ENCODE results near the gene CNRIP1. TPM values are rescaled to one million over a fixed set of nuclear protein-coding genes. Genes with fewer than 3 reads are reported as not detected.

Gene CNRIP1
- total RNA-seq, 1 donor, result 40.0 TPM

DNA sequence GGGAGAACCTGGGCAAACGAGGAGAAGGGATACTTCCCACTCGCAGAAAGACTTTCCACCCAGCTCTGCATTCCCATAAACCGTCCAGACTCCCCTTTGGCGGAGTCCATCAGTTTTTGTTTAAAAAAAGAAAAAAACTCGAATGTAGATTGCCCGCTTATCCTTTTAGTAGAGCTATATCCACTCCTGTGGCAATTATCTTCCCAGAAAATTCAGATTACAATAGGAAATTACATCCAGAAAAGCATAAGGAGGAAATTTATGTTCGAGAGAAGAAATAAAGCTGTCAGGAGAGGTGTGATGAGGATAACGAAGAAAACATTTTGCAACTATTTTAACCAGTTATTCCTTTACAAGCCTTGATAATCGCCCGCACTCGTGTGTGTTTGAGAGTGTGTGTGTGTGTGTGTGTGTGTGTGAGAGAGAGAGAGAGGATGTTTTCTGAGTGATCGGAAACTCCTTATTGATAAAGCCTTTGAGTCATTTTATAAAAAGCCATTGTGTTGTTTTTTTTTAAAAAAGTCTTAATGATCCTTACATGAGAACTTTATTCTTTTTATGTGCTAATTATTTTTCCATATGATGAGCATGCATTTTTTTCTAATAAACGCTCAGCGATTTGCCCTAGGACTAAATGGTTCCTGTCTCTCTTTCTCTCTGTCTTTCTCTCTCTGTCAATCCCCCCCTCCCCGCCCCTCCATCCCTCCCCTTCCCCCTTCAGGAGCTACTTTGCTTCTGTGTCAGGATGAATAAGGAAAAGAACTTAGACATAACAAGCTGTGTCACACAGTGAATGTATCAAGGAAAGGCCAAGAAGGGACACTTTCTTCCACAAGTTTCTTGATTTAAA lies 66.3 kb downstream of the CNRIP1 start:
- DNase-seq (ENCODE audit: low read depth), result peak; percentile 53
- H3K4me3 ChIP-seq (ENCODE audit: low read depth, low read length), result peak overlapping the region; percentile 91
- TF ChIP-seq, protein P1, sequence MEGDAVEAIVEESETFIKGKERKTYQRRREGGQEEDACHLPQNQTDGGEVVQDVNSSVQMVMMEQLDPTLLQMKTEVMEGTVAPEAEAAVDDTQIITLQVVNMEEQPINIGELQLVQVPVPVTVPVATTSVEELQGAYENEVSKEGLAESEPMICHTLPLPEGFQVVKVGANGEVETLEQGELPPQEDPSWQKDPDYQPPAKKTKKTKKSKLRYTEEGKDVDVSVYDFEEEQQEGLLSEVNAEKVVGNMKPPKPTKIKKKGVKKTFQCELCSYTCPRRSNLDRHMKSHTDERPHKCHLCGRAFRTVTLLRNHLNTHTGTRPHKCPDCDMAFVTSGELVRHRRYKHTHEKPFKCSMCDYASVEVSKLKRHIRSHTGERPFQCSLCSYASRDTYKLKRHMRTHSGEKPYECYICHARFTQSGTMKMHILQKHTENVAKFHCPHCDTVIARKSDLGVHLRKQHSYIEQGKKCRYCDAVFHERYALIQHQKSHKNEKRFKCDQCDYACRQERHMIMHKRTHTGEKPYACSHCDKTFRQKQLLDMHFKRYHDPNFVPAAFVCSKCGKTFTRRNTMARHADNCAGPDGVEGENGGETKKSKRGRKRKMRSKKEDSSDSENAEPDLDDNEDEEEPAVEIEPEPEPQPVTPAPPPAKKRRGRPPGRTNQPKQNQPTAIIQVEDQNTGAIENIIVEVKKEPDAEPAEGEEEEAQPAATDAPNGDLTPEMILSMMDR (IDR thresholded peaks at IDR 0.05; ENCODE audit: insufficient read depth, low read length), result no peak

DNA sequence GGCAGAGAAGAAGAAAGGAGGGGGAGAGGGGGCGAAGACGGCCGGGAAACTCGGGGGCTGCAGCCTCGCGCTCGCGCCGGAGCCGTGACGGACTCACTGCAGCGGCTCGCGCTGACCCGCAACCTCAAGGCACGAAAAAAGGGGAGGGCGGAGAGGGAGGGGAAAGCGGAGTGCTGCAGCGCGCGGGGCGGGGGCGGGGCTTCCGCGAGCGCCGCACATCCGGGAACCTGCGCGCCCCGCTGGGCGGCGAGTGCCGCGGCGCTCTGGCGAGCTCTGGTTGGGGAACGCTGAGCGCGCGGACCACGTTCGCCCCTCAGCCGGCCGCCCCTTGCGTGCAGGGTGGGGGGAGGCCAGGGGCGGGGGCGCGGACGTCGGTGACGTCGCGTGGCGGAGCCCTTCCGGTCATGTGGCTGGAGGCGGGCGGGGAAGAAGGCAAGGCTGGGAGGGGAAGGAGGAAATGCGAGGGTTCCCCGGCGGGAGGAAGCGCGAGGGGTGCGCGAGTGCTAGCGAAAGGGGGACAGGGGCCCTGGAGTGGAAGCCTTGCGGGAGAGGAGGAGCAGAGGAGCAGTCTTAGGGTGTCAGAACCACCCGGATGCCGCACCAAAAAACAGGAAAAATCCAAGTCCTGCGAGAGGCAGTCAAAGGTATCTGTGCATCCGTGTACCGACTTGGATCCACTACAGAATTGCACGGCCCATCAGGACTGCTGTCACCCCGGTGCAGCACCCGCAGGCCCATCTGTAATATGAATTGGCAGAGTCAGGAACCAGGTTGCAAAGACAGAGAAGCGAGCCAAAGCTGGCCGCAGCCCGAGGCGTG lies 67.1 kb downstream of the CNRIP1 start, which contains the start of gene PPP3R1:
Gene PPP3R1 (minus strand): TSS at position 133 of the 819 bp plus-strand sequence. CDS start 405 bp downstream, outside the sequence.
- peak; percentile 94 for DNase-seq (ENCODE audit: low read depth)
- TF ChIP-seq, protein P1 (IDR thresholded peaks at IDR 0.05; ENCODE audit: insufficient read depth, low read length), result no peak
- H3K4me3 ChIP-seq (ENCODE audit: low read depth, low read length), result peak within 1 kb of the TSS; percentile 91

DNA sequence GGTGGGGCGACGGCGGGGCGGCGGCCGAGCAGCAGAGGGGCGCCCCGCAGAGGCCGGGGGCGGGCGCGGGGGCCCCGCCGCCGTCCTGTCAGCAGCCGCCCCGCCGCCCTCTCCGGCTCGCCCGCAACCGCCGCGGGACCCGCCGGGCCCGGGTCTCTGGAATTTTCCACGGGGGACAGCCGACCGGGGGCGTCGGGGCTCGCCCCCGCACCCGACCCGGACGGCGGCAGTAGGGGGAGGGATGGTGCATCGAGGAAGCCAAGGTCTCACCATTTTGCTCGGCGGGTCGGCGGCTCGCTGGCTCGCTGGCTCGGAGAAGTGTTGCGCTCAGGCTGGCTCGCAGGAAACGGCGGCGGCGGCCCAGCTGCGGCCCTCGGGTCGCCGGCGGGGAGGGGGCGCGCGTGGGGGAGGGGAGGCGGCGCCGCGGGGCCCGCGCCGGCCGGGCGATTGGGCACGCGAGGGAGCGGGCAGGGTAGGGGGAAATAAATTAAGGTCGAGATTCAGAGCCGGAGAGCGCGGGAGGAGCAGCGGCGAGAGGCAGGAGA lies 67.8 kb downstream of the CNRIP1 start:
- peak overlapping the region; percentile 85 for H3K4me3 ChIP-seq (ENCODE audit: low read depth, low read length)
- DNase-seq (ENCODE audit: low read depth), result no peak
- TF ChIP-seq, protein P1 (IDR thresholded peaks at IDR 0.05; ENCODE audit: insufficient read depth, low read length), result no peak

DNA sequence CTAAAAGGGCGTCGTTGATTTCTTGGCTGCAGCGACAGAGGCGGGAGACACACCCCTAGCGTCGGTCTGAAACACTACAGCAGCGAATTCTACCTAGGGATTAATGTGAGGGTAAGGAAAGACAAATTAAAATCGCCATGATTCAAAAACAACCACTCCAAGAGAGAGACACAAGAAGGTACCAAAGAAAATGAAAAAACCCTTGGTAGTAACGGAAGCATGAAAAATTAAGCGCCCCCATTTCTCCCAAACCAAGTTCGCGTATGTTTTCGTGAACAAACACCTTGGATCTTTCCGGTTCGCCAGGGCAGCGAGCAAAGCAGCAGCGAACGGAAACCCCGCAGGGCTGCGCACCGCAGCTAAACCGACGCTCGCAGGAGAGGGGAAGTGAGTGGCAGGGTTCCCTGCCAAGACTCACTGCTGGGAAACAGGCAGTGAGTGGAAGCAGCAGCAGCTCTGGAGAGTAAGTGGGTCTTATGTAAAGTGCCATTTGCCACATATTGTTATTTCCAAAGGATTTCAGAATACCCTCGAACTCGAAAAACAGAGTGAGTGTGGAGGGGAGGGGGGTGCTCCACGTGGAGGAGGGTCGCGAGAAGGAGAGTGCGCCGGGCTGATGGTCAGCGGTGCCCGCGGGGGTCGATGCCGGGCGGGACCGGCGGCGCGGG lies 68.4 kb downstream of the CNRIP1 start:
- TF ChIP-seq, protein P1 (IDR thresholded peaks at IDR 0.05; ENCODE audit: insufficient read depth, low read length), result peak; percentile 82

DNA sequence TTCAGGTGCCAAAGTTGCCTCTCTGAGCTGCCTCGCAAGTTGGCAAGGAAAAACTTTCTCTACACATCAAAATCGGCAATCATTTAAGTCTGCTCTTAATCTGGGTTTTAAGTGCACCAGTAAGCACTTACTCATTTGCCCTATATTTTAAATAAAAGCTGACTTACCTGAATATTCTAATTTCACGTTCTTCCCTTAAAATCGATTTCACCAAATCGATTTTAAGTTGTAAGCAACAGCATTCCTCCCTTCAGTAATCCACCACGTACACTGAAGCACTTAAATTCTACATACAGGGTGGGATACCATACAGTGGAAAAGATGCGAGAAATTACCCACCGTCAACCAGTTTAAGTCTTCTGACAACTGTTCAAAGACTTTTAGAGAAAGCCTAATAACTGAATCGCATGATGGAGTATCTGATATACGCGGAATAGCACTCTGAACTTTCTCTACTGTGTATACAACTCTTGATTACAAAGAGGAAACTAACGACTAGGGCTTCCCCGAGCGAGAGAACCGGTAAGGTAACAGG lies 69.0 kb downstream of the CNRIP1 start:
- DNase-seq (ENCODE audit: low read depth), result no peak
- TF ChIP-seq, protein P1 (IDR thresholded peaks at IDR 0.05; ENCODE audit: insufficient read depth, low read length), result no peak
- H3K4me3 ChIP-seq (ENCODE audit: low read depth, low read length), result peak overlapping the region; percentile 85

More for the DNA sequence above, 68.4 kb downstream of the CNRIP1 start:
- peak; percentile 75 for DNase-seq (ENCODE audit: low read depth)
- H3K4me3 ChIP-seq (ENCODE audit: low read depth, low read length), result peak overlapping the region; percentile 85

DNA sequence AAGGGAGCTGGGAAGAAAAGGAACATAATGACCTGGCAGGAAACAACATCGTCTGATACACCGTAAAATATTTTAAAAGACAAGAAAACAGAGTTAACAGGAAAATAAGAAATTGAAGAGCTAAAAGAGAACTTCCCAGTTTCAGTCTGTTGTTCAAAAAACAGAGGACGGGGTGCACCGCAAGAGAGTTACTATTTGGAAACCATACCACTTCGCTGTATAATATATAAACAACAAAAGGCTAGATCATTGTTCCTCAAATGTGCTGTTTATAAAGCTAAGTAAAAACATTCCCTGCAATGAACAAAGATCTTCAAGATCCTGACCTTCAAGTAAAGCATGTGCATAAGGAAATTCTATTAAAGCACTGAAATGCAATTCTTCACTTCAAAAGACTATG lies 69.6 kb downstream of the CNRIP1 start:
- no peak for DNase-seq (ENCODE audit: low read depth)
- H3K4me3 ChIP-seq (ENCODE audit: low read depth, low read length), result peak overlapping the region; percentile 85
- TF ChIP-seq, protein P1 (IDR thresholded peaks at IDR 0.05; ENCODE audit: insufficient read depth, low read length), result no peak

Measured in fibroblast of the aortic adventitia (primary cell).